SH-SY5Y (cell line): Measurements from ENCODE around the gene SHTN1.

Source experiments
- GATA2 ChIP-seq: IDR thresholded peaks from 2 replicates; pipeline ENCODE4 v1.6.1; 2011; ENCODE audit warnings: mild to moderate bottlenecking, low read depth, low read length
- GATA3 ChIP-seq: IDR thresholded peaks from 2 replicates; pipeline ENCODE4 v1.6.1; 2011; ENCODE audit warnings: low read depth, mild to moderate bottlenecking, low read length, moderate library complexity

DNA sequence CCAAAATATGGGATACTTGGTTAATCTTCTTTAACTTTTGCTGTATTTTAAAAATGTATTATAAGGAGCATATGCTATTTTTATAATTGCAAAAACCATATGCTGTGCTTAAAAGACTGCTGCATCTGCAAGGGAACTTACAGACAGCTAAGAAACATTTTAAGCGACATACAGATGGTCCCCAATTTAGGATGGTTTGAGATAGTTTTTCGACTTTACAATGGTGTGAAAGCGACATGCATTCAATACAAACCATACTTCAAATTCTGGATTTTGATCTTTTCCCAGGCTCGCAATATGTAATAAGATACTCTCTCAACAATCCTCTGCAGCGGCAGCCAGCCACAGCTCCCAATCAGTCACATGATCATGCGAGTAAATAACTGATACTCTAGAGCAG is 73.2 kb downstream of the SHTN1 start:
- TF ChIP-seq GATA2 (no peak), GATA3 (no peak)
